Liver (tissue), 9 donors: ENCODE measurements around the gene NCKIPSD. TPM values are rescaled to one million over a fixed set of nuclear protein-coding genes. Genes with fewer than 3 reads are reported as not detected.

Experiments
- DNase-seq: peaks from one replicate; pipeline ENCODE4 v3.0.0-alpha.2; 2017; ENCODE audit warnings: low spot score
- H3K27ac ChIP-seq, 2 donors: one replicate each; pipeline ENCODE4 v1.7.0; 2013; ENCODE audit warnings: inconsistent platforms in 2 of 2, low read length in 2 of 2, control low read depth in 1 of 2, low read depth in 1 of 2, mild to moderate bottlenecking in 1 of 2
- H3K27me3 ChIP-seq, 4 donors: one replicate each; pipeline versions ENCODE4 v1.6.1 to v1.7.0; 2013; ENCODE audit warnings: low read length in 3 of 4, inconsistent platforms in 1 of 4, mild to moderate bottlenecking in 1 of 4, moderate library complexity in 1 of 4; ENCODE audit not compliant: control insufficient read depth in 4 of 4, insufficient read depth in 4 of 4
- H3K36me3 ChIP-seq, 4 donors: one replicate each; pipeline versions ENCODE4 v1.6.1 to v1.7.0; 2013; ENCODE audit warnings: low read length in 3 of 4, mild to moderate bottlenecking in 3 of 4, low read depth in 1 of 4, moderate library complexity in 1 of 4; ENCODE audit not compliant: control insufficient read depth in 4 of 4, insufficient read depth in 3 of 4
- H3K4me1 ChIP-seq, 4 donors: one replicate each; pipeline versions ENCODE4 v1.6.1 to v1.7.0; 2013; ENCODE audit warnings: low read length in 3 of 4, mild to moderate bottlenecking in 3 of 4, moderate library complexity in 1 of 4; ENCODE audit not compliant: control insufficient read depth in 4 of 4, insufficient read depth in 4 of 4
- H3K4me3 ChIP-seq, 3 donors: one replicate each; pipeline versions ENCODE4 v1.6.1 to v1.7.0; 2013; ENCODE audit warnings: low read length in 3 of 3, control low read depth in 1 of 3, low read depth in 1 of 3, mild to moderate bottlenecking in 1 of 3
- H3K9ac ChIP-seq, 2 donors: one replicate each; pipeline ENCODE4 v1.7.0; 2013; ENCODE audit warnings: low read length in 2 of 2, mild to moderate bottlenecking in 2 of 2, moderate library complexity in 2 of 2, control low read depth in 1 of 2, low read depth in 1 of 2
- H3K9me3 ChIP-seq, 4 donors: one replicate each; pipeline versions ENCODE4 v1.6.1 to v1.7.0; 2013; ENCODE audit warnings: low read length in 3 of 4; ENCODE audit not compliant: control insufficient read depth in 4 of 4
- ATF3 ChIP-seq: IDR thresholded peaks from 2 replicates; pipeline ENCODE4 v1.6.1; 2016; ENCODE audit warnings: antibody characterized with exemption
- CTCF ChIP-seq: fragments of 150-350 bp; IDR thresholded peaks from 2 replicates; pipeline ENCODE4 v1.5.1; 2017; ENCODE audit warnings: improper control_type of control experiment, low read depth, low read length; ENCODE audit not compliant: missing input control
- EGR1 ChIP-seq, 2 donors: IDR thresholded peaks; 2 replicates each; pipeline ENCODE4 v1.6.1; 2016 to 2018; ENCODE audit warnings: antibody characterized with exemption in 2 of 2, low read depth in 2 of 2
- FOXA1 ChIP-seq: IDR thresholded peaks from 2 replicates; pipeline ENCODE4 v1.6.1; 2016; ENCODE audit warnings: antibody characterized with exemption
- FOXA2 ChIP-seq: IDR thresholded peaks from 2 replicates; pipeline ENCODE4 v1.6.1; 2016; ENCODE audit warnings: antibody characterized with exemption
- GABPA ChIP-seq, 2 donors: IDR thresholded peaks in 1 of 2; conservative IDR thresholded peaks in 1 of 2; 2 replicates each; pipeline ENCODE4 v1.6.1; 2016; ENCODE audit warnings: antibody characterized with exemption in 2 of 2, mild to moderate bottlenecking in 1 of 2, moderate library complexity in 1 of 2
- HNF4A ChIP-seq, 2 donors: conservative IDR thresholded peaks; 2 replicates each; pipeline ENCODE4 v1.6.1; 2016; ENCODE audit warnings: antibody characterized with exemption in 2 of 2, mild to moderate bottlenecking in 2 of 2
- HNF4G ChIP-seq: IDR thresholded peaks from 2 replicates; pipeline ENCODE4 v1.6.1; 2016; ENCODE audit warnings: antibody characterized with exemption
- JUND ChIP-seq, 2 donors: IDR thresholded peaks; 2 replicates each; pipeline ENCODE4 v1.6.1; 2016; ENCODE audit warnings: antibody characterized with exemption in 2 of 2
- MAX ChIP-seq: IDR thresholded peaks from 2 replicates; pipeline ENCODE4 v1.6.1; 2016; ENCODE audit warnings: antibody characterized with exemption
- RAD21 ChIP-seq, 2 donors: IDR thresholded peaks; 2 replicates each; pipeline ENCODE4 v1.6.1; 2016; ENCODE audit warnings: antibody characterized with exemption in 2 of 2, mild to moderate bottlenecking in 2 of 2
- REST ChIP-seq: IDR thresholded peaks from 2 replicates; pipeline ENCODE4 v1.6.1; 2016; ENCODE audit warnings: antibody characterized with exemption, mild to moderate bottlenecking
- SP1 ChIP-seq: IDR thresholded peaks from 2 replicates; pipeline ENCODE4 v1.6.1; 2018; ENCODE audit warnings: antibody characterized with exemption, mild to moderate bottlenecking
- TAF1 ChIP-seq: conservative IDR thresholded peaks from 2 replicates; pipeline ENCODE4 v1.6.1; 2016; ENCODE audit warnings: antibody characterized with exemption, mild to moderate bottlenecking
- YY1 ChIP-seq: IDR thresholded peaks from 2 replicates; pipeline ENCODE4 v1.6.1; 2016; ENCODE audit warnings: antibody characterized with exemption, mild to moderate bottlenecking
- ZBTB33 ChIP-seq: IDR thresholded peaks from 2 replicates; pipeline ENCODE4 v1.6.1; 2016; ENCODE audit warnings: antibody characterized with exemption
- WGBS: extraction: QIAGEN DNeasy Blood & Tissue Kit; methylation state at CpG from one replicate; pipeline ENCODE4 v1.1.7; 2013; 5-methylcytosine and 5-hydroxymethylcytosine counted together
- polyA plus RNA-seq, 2 donors: library from polyadenylated mRNA; stranded (reverse) in 1 of 2; unstranded in 1 of 2; fragments of 200-250 nt in 1 of 2; fragments of >200 nt in 1 of 2; fragmentation: Nextera tagmentation in 1 of 2; extraction: Ambion mirVana in 1 of 2; gene quantifications; one replicate each; pipeline versions ENCODE4 v1.2.1 to v1.2.3, GENCODE V29; 2013 to 2015
- total RNA-seq, 2 donors: library from RNA; depleted of rRNA; stranded (reverse); fragments of >200 nt; gene quantifications; one replicate each; pipeline ENCODE4 v1.2.3, GENCODE V29; 2014
- donor health status: healthy.
- donor health status: healthy.
- donor health status: healthy.
- donor health status: healthy.
- donor health status: healthy.

Gene NCKIPSD
- total and polyA plus RNA-seq, 4 donors, result 5.9 to 12.9 (median 8.7) TPM

- no peak for TF ChIP-seq CTCF
- no peak for TF ChIP-seq FOXA2
- TF ChIP-seq EGR1 (IDR thresholded peaks at IDR 0.05; ENCODE audit: low read depth in 2 of 2), result no peak
- no peak for TF ChIP-seq ATF3
Measured at GRCh38 chr3:48695393-48695753, 9.7 kb upstream of the NCKIPSD start (continued).

- Histone ChIP-seq H3K27ac (peak overlapping the region in 1 of 2 donors; percentile 17), H3K9ac (no peak overlapping the region), H3K4me1 (peaks cover 0 to 5% (median 4%) of the 10 kb centered on the region in 4 donors), H3K4me3 (no peak overlapping the region), H3K9me3 (no peaks in the 10 kb centered on the region), H3K27me3 (no peaks in the 10 kb centered on the region), H3K36me3 (peaks cover 21 to 53% (median 48%) of the 10 kb centered on the region in 4 donors)
- no peak for TF ChIP-seq GABPA (IDR thresholded peaks at IDR 0.05 in 1 of 2, conservative IDR thresholded peaks at IDR 0.05 in 1 of 2)
- no peak for TF ChIP-seq RAD21 (IDR thresholded peaks at IDR 0.05)
- no peak for TF ChIP-seq SP1
- TF ChIP-seq JUND (IDR thresholded peaks at IDR 0.05), result no peak
- no peak for DNase-seq
- 82% methylated on average over 23 of the region's 23 CpGs for WGBS
Measured at GRCh38 chr3:48694610-48695392, 9.1 kb upstream of the NCKIPSD start.

GRCh38 chr3:48693826-48694225, 8.1 kb upstream of the NCKIPSD start:
- Histone ChIP-seq H3K36me3 (peaks cover 23 to 57% (median 52%) of the 10 kb centered on the region in 4 donors), H3K4me1 (peaks cover 0 to 5% (median 4%) of the 10 kb centered on the region in 4 donors), H3K9me3 (no peaks in the 10 kb centered on the region), H3K27me3 (no peaks in the 10 kb centered on the region), H3K9ac (no peak overlapping the region), H3K4me3 (no peak overlapping the region), H3K27ac (no peak overlapping the region)
- no peak for TF ChIP-seq HNF4A (conservative IDR thresholded peaks at IDR 0.05)
- no peak for TF ChIP-seq GABPA (IDR thresholded peaks at IDR 0.05 in 1 of 2, conservative IDR thresholded peaks at IDR 0.05 in 1 of 2)
- no peak for TF ChIP-seq TAF1
- TF ChIP-seq ATF3, result no peak
- no peak for TF ChIP-seq FOXA1
- TF ChIP-seq FOXA2, result no peak
- no peak for TF ChIP-seq YY1
- TF ChIP-seq SP1, result no peak
- no peak for TF ChIP-seq ZBTB33
- no peak for TF ChIP-seq HNF4G
- no peak for TF ChIP-seq MAX
- no peak for TF ChIP-seq REST
- no peak for DNase-seq
- WGBS, result 93% methylated on average over 8 of the region's 8 CpGs
